GM12872 (cell line): ENCODE measurements around the gene WWOX.

ENCODE experiments used
- CTCF ChIP-seq: IDR thresholded peaks from 3 replicates; pipeline ENCODE4 v1.5.1; 2011; ENCODE audit warnings: low read depth, mild to moderate bottlenecking, low read length, moderate library complexity; ENCODE audit not compliant: insufficient read depth

Gene WWOX

GRCh38 chr16:78952630-78953029, 853.2 kb downstream of the WWOX start:
- no peak for TF ChIP-seq CTCF

GRCh38 chr16:78953526-78953925, 854.1 kb downstream of the WWOX start:
- no peak for TF ChIP-seq CTCF

DNA sequence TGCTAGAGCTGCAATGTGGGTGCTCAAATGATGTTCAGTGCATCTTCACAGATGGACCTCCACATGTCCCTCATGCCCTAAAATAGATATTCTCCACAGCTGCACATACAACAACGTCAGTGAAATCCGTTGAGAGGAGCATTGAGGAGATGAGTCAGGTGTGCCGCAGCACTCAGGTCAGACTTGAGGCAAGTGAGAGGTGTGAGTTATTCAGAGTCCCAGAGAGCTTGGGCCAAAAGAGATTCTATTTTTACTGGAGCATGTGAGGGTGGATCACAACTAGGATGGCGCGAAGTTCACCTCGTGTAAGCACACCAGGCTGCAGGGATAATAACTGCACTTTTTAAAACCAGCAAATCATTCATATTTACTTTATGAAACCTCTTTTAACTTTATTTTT, 855.8 kb downstream of the WWOX start:
- TF ChIP-seq CTCF, result no peak

- no peak for TF ChIP-seq CTCF
Observed at GRCh38 chr16:78956859-78957258, 857.4 kb downstream of the WWOX start.

- TF ChIP-seq CTCF, result no peak
Observed at GRCh38 chr16:78957317-78958100, 858.1 kb downstream of the WWOX start.

DNA sequence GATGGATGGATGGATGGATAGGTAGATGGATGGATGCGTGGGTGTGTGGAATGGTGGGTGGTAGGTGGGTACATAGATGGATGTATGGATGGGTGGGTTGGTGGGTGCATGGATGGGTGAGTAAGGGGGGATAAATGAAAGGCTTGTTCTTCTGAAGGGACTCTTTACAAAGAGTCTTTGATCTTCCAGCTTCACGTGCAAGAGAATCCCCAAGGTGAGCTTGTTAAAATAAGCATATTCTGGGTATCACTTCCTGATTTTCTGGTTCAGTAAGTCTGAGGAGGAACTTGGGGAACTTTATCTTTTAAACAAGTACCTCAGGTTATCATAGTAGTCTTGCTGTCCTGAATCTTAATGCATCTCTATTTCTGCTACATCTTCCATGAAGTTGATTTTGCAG, 862.0 kb downstream of the WWOX start:
- TF ChIP-seq CTCF, result no peak

GRCh38 chr16:78962457-78962929, 863.0 kb downstream of the WWOX start:
- TF ChIP-seq CTCF, result no peak
